Measurements from ENCODE around the gene CNIH1.

GRCh38 chr14:54446161-54446693, 5.1 kb upstream of the CNIH1 start:
- no peak for TF ChIP-seq EZH2 (IDR thresholded peaks at IDR 0.05)
- TF ChIP-seq POLR2AphosphoS5 (IDR thresholded peaks at IDR 0.05; ENCODE audit: borderline replicate concordance, low read depth, low read length): no peak
